ENCODE measurements around the gene POLR3G. TPM values are rescaled to one million over a fixed set of nuclear protein-coding genes. Genes with fewer than 3 reads are reported as not detected.

POLR3G gene
- total and polyA plus RNA-seq, 2 experiments from 2014 or later = 0.79 to 3.5 TPM

GRCh38 chr5:90504743-90505142 is 30.1 kb downstream of the POLR3G start:
- TF ChIP-seq EZH2 (IDR thresholded peaks at IDR 0.05; ENCODE audit: borderline replicate concordance) (no peak), EZH2phosphoT487 (IDR thresholded peaks at IDR 0.05; ENCODE audit: low read depth, severe bottlenecking, unreplicated experiment) (no peak)
- TF ChIP-seq, protein P1, sequence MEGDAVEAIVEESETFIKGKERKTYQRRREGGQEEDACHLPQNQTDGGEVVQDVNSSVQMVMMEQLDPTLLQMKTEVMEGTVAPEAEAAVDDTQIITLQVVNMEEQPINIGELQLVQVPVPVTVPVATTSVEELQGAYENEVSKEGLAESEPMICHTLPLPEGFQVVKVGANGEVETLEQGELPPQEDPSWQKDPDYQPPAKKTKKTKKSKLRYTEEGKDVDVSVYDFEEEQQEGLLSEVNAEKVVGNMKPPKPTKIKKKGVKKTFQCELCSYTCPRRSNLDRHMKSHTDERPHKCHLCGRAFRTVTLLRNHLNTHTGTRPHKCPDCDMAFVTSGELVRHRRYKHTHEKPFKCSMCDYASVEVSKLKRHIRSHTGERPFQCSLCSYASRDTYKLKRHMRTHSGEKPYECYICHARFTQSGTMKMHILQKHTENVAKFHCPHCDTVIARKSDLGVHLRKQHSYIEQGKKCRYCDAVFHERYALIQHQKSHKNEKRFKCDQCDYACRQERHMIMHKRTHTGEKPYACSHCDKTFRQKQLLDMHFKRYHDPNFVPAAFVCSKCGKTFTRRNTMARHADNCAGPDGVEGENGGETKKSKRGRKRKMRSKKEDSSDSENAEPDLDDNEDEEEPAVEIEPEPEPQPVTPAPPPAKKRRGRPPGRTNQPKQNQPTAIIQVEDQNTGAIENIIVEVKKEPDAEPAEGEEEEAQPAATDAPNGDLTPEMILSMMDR (IDR thresholded peaks at IDR 0.05; ENCODE audit: poor library complexity) = no peak
- no peak overlapping the region for H3K4me2 ChIP-seq
- WGBS (ENCODE audit: low lambda C conversion rate, missing lambda C conversion rate) = 94% methylated on average over 2 of the region's 2 CpGs

DNA sequence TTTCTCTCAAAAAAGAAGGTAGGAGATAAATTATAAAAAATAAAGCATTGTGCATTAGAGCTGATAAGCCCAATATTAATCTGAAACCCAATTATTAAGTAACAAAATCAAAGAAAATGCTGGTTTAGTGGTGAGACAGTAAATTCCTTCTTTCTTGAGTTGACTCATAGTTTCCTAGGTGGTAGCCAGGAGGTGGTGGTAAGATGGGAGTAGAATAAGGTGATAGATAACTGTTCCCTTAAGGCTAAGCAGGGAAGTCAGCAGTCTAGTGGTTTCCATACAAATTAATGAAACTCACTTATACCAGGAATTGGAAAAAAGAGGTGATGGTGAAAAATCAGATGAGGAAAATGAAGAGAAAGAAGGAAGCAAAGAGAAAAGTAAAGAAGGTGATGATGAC is 31.6 kb downstream of the POLR3G start:
- Histone ChIP-seq H3K4me3 (no peak overlapping the region), H3K9me3 (ENCODE audit: low read depth) (no peaks in the 10 kb centered on the region), H3K79me2 (no peaks in the 10 kb centered on the region), H3K4me2 (no peak overlapping the region), H2AFZ (no peak overlapping the region), H3K36me3 (replicated peaks; ENCODE audit: insufficient read depth, low read depth) (no peaks in the 10 kb centered on the region), H3K9me2 (replicated peaks; ENCODE audit: insufficient read depth) (no peaks in the 10 kb centered on the region), H4K20me1 (ENCODE audit: insufficient read depth, poor library complexity, severe bottlenecking) (no peaks in the 10 kb centered on the region), H3K4me1 (ENCODE audit: insufficient read depth) (no peaks in the 10 kb centered on the region), H3K27me3 (no peaks in the 10 kb centered on the region), H3K27ac (no peak overlapping the region)
- DNase-seq (ENCODE audit: low spot score) = no peak
- no peak for TF ChIP-seq EZH2phosphoT487 (IDR thresholded peaks at IDR 0.05; ENCODE audit: low read depth, severe bottlenecking, unreplicated experiment)
- no peak for TF ChIP-seq EZH2 (IDR thresholded peaks at IDR 0.05; ENCODE audit: borderline replicate concordance)
- TF ChIP-seq, protein P1 (IDR thresholded peaks at IDR 0.05; ENCODE audit: poor library complexity) = no peak

More at GRCh38 chr5:90504743-90505142, 30.1 kb downstream of the POLR3G start:
- H3K4me3 ChIP-seq = no peak overlapping the region
- no peaks in the 10 kb centered on the region for H3K9me2 ChIP-seq (replicated peaks; ENCODE audit: insufficient read depth)
- H3K36me3 ChIP-seq (replicated peaks; ENCODE audit: insufficient read depth, low read depth) = no peaks in the 10 kb centered on the region
- H3K9me3 ChIP-seq (ENCODE audit: low read depth) = no peaks in the 10 kb centered on the region
- H3K79me2 ChIP-seq = no peaks in the 10 kb centered on the region
- H2AFZ ChIP-seq = no peak overlapping the region
- no peak for DNase-seq (ENCODE audit: low spot score)
- H3K27ac ChIP-seq = no peak overlapping the region
- no peaks in the 10 kb centered on the region for H4K20me1 ChIP-seq (ENCODE audit: insufficient read depth, poor library complexity, severe bottlenecking)
- no peaks in the 10 kb centered on the region for H3K4me1 ChIP-seq (ENCODE audit: insufficient read depth)
- H3K27me3 ChIP-seq = no peaks in the 10 kb centered on the region

GRCh38 chr5:90510438-90510837 is 35.8 kb downstream of the POLR3G start:
- no peaks in the 10 kb centered on the region for H3K27me3 ChIP-seq
- no peak overlapping the region for H3K27ac ChIP-seq
- H3K9me3 ChIP-seq (ENCODE audit: low read depth) = no peaks in the 10 kb centered on the region
- no peak for DNase-seq (ENCODE audit: low spot score)
- no peaks in the 10 kb centered on the region for H3K36me3 ChIP-seq (replicated peaks; ENCODE audit: insufficient read depth, low read depth)
- H3K9me2 ChIP-seq (replicated peaks; ENCODE audit: insufficient read depth) = no peaks in the 10 kb centered on the region
- no peaks in the 10 kb centered on the region for H3K4me1 ChIP-seq (ENCODE audit: insufficient read depth)
- H4K20me1 ChIP-seq (ENCODE audit: insufficient read depth, poor library complexity, severe bottlenecking) = no peaks in the 10 kb centered on the region
- 94% methylated on average over 1 of the region's 1 CpG for WGBS (ENCODE audit: low lambda C conversion rate, missing lambda C conversion rate)
- no peak overlapping the region for H2AFZ ChIP-seq
- no peak overlapping the region for H3K4me2 ChIP-seq
- no peaks in the 10 kb centered on the region for H3K79me2 ChIP-seq
- no peak overlapping the region for H3K4me3 ChIP-seq
- TF ChIP-seq EZH2phosphoT487 (IDR thresholded peaks at IDR 0.05; ENCODE audit: low read depth, severe bottlenecking, unreplicated experiment) (no peak), EZH2 (IDR thresholded peaks at IDR 0.05; ENCODE audit: borderline replicate concordance) (no peak)
- TF ChIP-seq, protein P1 (IDR thresholded peaks at IDR 0.05; ENCODE audit: poor library complexity) = no peak

DNA sequence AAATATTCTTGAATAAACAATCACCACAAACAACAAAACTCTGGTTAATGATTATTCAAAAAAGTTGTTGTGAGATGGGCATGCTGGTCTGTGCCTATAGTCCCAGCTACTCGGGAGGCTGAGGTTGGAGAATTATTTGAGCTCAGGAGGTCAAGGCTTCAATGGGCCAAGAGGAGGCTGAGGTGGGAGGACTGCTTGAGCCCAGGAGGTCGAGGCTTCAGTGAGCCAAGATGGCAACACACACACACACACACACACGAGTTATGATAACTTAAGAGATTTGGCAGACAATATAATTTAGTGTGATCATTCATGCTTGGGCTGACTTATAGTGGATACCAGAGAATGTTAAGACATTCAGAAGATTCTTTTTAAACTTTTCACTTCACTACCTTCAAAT is 39.9 kb downstream of the POLR3G start:
- no peaks in the 10 kb centered on the region for H3K4me1 ChIP-seq (ENCODE audit: insufficient read depth)
- H3K79me2 ChIP-seq = no peaks in the 10 kb centered on the region
- no peaks in the 10 kb centered on the region for H4K20me1 ChIP-seq (ENCODE audit: insufficient read depth, poor library complexity, severe bottlenecking)
- H3K36me3 ChIP-seq (replicated peaks; ENCODE audit: insufficient read depth, low read depth) = no peaks in the 10 kb centered on the region
- H3K27me3 ChIP-seq = no peaks in the 10 kb centered on the region
- TF ChIP-seq EZH2phosphoT487 (IDR thresholded peaks at IDR 0.05; ENCODE audit: low read depth, severe bottlenecking, unreplicated experiment) (no peak), EZH2 (IDR thresholded peaks at IDR 0.05; ENCODE audit: borderline replicate concordance) (no peak)
- TF ChIP-seq, protein P1 (IDR thresholded peaks at IDR 0.05; ENCODE audit: poor library complexity) = no peak
- no peaks in the 10 kb centered on the region for H3K9me2 ChIP-seq (replicated peaks; ENCODE audit: insufficient read depth)
- H2AFZ ChIP-seq = no peak overlapping the region
- H3K9me3 ChIP-seq (ENCODE audit: low read depth) = peaks cover 5% of the 10 kb centered on the region
- H3K4me3 ChIP-seq = no peak overlapping the region
- H3K27ac ChIP-seq = no peak overlapping the region
- no peak overlapping the region for H3K4me2 ChIP-seq
- 74% methylated on average over 3 of the region's 3 CpGs for WGBS (ENCODE audit: low lambda C conversion rate, missing lambda C conversion rate)
- no peak for DNase-seq (ENCODE audit: low spot score)

Measured in hepatocyte (in vitro differentiated cells).